NCI-H345 treated with DMSO at 0.1 percent for 48 hours (cell line): ENCODE data around the gene TMC5.
"Not testable (repeated sequence)": the region's sequence is repeated elsewhere in the genome, so short reads cannot be mapped to it uniquely, and the experiment has no call there.

Experiments used
- DNase-seq: peaks from one replicate; lab custom pipeline; 2025; ENCODE audit not compliant: unreplicated experiment; lab: John Stamatoyannopoulos, UW

Gene TMC5

DNA sequence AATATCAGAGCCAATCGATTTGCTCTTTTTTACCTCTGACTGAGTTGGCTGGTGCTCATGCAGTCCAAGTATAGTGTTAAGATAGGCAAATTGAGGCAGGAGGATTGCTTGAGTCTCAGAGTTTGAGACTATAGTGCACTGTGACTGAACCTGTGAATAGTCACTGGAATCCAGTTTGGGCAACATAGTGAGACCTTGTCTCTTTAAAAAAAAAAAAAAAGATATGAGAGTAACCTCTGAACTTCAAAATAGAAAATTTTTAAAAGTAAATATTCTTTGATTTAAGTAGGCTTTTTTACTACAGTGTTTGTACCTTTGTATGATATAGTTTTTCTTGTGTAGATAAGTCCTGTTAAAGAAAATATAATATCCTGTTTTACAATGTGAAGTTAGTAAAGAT lies 109.5 kb downstream of the TMC5 start:
- DNase-seq = no peak

DNA sequence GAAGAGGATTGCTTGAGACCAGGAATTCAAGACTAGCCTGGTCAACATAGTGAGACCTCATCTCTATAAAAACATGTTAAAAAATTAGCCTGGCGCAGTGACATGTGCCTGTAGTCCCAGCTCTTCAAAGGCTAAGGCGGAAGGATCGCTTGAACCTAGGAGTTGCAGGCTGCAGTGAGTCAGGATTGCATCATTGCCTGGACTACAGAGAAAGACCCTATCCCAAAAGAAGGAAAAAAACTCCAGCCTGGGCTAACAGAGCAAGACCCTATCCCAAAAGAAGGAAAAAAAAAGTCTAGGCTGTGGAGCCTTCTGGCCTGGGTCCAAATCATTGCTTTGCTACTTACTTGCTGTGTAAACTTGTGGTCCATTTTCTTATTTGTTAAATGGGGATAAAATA lies 111.0 kb downstream of the TMC5 start:
- DNase-seq = no peak

DNA sequence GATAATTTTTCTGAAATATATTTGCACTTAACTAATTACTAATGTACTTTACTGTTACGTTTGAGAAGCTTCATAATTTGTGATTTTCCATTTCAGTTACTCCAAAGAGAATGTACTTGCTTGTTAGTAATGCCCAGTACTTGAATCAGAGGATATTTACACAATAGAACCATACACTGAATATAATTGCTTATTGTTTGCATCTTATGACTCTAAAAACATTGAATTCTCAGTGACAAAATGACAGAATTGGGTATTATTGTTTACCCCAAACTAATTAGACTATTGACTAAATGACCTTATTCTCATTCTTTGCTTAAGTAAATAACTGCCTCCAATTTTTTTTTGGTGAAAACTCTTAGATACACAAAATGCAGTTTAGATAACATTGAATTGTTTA lies 114.9 kb downstream of the TMC5 start:
- no peak for DNase-seq

DNA sequence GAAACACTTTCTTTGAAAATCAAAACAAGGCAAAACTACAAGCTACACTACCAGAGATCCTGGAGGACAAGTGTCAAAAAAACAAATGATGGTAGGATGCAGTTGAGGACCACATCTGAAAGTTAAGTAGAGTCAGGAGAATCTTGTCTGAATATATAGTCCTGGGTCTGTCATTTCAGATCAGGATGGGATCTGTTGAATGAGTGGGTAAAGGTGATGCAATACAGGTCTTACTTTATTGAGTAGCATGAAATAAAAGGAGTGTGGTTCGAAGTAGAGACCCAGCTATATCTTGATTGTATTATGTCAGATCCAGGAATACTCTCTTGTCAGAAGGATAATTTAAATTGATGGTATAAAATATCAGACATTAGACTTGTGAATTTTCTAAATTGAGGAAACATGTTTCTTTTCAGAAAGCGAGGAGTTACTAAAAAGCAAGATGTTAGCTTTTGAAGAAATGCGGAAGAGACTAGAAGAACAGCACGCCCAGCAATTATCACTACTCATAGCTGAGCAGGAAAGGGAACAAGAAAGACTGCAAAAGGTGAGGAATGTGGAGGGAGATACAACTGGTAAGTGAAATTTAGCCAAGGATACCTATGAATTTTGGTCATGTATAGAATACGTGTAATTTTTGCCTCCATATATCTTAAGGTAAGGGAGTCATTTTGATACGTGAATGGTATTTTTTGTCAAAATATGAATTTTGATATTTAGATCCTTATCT lies 122.7 kb downstream of the TMC5 start:
- no peak for DNase-seq

DNA sequence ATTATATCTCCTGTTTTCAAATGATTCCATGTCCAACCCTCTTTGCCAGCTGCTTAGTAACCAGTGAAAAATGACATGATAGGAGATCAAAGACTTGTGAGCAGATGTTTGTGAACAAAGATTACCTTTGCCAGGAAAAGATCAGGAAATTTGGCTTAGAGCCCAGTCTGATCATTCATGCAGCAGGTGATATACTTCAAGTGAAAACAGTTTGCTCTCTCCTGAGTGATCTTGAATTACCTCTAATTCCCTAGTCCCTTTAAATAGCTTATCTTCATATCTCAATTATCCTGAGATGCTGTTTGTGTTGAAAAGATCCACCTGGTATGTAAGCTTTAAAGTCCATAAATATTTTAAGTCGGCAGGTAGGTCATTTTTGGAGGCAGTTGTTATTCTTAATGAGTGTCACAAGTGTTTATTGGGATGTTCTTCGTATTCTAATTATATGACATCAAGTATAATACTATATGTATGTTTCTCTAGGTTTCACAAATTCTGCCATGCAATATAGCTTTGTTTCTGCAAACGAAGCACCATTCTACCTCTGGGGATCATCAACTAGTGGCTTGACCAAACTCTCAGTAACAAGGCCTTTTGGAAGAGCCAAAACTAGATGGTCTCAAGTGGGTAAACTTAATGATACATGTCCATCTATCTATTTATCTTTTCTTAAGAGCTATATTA lies 124.6 kb downstream of the TMC5 start:
- DNase-seq = peak; percentile 90

DNA sequence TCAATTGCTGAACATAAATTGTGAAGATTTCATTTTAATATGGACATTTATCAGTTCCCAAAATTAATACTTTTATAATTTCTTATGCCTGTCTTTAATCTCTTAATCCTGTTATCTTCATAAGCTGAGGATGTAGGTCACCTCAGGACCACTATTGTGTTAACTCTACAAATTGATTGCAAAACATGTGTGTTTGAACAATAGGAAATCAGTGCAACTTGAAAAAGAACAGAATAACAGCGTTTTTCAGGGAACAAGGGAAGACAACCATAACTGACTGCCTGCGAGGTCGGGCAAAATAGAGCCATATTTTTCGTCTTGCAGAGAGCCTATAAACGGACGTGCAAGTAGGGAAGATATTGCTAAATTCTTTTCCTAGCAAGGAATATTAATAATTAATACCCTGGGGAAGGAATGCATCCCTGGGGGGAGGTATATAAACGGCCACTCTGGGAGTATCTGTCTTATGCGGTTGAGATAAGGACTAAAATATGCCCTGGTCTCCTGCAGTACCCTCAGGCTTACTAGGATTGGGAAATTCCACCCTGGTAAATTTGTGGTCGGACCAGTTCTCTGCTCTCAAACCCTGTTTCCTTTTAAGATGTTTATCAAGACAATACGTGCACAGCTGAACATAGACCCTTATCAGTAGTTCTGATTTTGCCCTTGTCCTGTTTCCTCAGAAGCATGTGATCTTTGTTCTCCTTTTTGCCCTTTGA lies 125.8 kb downstream of the TMC5 start:
- DNase-seq = not testable (repeated sequence)

DNA sequence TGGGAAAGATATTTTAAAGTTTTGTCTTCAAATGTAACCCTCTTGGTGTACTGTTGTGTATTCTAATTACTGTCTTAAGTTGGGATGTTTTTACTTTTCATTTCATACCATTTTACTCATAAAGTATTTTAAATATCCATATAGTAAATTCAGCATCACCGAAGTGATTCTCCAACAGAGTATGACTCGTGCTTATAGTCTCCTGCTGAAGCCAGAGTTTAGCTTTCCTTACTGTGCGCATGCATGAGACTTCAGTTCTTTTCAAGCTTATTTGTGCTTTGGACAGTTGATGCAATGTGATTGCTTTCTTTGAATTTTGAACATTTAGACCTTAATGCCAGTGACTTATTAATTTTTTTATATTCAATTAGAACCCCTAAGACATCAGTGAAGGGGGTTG lies 130.5 kb downstream of the TMC5 start:
- DNase-seq = no peak
